Islet precursor cell (in vitro differentiated cells): ENCODE measurements around the gene LCP2.
"Not testable (repeated sequence)": the region's sequence is repeated elsewhere in the genome, so short reads cannot be mapped to it uniquely, and the experiment has no call there.

Source experiments
- DNase-seq: peaks from one replicate; pipeline ENCODE4 v3.0.0-alpha.2; 2018

The LCP2 gene

DNA sequence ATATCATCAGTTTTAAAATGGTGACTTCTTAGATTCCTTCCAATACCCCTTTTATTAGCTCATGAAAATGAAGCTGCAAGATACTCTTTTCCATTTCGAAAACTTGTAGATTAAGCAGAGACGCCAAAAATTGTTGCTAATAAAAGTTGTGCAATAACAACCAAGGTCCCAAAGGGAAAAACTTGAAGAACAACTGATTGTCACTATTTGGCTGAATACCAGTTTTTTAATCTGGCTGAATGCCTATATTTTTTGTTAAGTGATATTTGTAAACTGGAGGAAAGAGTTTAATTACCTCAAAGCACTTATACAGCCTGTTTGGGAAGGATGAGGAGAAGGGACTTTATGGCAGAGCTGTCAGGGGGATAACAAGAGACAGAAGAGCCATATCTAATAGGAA lies 50.2 kb downstream of the LCP2 start:
- DNase-seq: no peak

DNA sequence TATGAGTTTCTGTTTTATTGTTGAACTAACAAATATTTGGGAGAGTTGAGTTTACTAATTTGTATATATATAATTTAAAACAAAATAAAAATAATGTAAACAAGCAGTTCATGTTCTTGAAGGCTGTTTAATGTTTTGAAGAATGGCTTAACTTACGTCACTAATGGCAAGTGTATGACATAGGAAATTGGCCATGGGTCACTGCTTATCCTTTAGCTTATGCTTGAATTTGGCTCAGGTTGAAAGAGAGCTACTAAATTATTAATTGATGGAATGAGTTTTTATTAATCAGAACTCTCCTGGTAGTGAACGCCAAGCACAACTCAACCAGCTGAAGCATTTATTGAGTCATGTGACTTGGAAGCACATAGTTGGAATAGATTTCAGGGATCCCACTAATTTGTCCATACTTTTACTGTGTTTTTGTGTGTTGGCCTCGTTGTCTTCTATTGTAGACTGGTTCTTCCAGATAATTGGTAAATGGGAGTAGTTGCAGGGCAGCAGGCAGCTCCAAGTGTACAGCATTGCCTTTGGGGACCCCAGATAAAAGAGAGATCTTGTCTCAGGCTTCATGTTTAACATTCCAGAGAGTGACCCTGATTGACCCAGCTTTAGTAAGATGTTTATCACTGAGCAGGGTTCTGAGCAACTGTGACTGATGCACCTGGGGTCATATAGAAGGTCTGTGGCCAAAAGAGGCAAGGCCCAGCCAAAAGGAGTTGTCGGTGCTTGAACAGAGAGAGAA lies 51.3 kb downstream of the LCP2 start:
- DNase-seq: peak; percentile 77

DNA sequence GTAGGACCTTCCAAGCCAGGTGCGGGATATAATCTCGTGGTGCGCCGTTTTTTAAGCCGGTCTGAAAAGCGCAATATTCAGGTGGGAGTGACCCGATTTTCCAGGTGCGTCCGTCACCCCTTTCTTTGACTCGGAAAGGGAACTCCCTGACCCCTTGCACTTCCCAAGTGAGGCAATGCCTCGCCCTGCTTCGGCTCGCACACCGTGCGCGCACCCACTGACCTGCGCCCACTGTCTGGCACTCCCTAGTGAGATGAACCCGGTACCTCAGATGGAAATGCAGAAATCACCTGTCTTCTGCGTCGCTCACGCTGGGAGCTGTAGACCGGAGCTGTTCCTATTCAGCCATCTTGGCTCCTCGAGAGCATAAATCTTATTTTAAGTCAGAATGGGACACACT lies 52.1 kb downstream of the LCP2 start:
- not testable (repeated sequence) for DNase-seq

DNA sequence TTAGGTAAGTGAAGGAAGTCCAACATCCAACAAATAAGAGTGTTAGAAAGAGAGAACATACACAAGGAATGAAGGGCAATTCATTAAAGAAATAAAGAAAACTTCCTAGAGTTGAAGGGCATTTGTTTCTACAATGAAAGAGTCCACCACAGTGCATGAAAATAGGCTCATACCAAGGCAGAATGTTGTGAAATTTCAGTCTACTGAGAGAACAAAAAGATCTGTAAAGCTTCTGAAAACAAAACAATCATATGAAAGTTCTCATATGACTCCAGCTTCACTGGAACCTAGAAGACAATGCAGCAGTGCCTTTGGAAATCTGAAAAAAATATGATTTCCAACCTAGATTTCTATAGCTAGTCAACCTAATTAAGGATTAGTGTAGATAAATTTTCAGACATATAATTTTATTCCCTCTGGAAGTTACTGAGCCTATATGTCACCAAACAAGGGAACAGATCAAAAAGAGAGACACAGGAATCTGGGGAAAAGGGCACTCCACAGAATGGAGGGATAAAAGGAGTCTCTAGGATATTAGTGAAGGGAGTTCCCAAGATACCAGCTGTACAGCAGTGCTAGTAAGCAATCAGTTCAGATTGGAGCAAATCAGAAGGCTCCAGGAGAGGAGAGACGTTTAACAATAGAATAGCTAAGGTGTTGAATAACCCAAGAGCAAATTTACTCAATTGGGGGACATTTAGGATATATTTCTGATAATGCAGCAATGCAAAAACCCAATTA lies 59.0 kb downstream of the LCP2 start:
- DNase-seq: no peak

DNA sequence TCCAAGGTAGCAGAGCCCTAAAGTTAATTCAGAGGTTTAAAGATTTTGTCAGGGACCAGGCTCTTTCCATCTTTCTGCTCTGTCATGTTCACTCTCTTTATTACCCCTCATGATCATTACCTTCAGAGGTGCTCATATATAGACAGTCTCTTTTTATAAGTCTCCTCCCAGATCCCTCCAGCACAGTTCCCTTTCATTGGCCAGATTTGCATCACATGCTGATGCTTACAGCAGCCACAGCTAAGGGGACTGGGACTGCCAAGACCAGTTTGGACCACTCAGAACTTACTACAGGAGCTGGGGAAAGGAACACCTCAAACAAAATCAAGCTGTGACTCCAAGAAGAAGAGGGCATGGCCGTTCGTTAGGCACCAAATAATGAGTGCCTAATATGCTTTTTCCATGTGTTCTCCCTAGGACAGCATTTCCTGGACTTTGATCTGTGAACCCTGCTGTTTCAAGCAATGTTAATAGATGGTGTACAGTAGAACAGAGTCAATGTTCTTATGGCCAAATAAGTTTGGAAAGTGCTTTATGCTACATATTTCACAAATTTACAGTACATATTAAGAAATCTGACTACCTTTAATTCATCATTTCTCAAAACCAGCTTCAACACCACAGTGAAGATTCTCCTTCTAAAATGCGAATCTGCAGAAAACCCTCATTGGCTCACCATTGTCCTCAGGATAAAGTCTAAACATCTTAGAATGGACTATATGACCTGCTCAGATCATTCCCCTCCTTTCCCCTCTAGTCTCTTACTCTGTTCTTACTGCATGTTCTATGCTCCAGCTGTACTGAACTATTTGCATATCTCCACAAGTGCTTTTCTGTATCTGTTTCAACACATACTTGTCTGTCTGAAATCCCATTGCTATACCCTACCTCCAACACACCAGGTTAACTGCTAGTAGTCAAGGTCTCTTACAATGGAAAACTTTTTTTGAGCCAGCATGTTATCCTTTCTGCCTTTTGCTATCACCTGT lies 61.4 kb downstream of the LCP2 start:
- DNase-seq: no peak

DNA sequence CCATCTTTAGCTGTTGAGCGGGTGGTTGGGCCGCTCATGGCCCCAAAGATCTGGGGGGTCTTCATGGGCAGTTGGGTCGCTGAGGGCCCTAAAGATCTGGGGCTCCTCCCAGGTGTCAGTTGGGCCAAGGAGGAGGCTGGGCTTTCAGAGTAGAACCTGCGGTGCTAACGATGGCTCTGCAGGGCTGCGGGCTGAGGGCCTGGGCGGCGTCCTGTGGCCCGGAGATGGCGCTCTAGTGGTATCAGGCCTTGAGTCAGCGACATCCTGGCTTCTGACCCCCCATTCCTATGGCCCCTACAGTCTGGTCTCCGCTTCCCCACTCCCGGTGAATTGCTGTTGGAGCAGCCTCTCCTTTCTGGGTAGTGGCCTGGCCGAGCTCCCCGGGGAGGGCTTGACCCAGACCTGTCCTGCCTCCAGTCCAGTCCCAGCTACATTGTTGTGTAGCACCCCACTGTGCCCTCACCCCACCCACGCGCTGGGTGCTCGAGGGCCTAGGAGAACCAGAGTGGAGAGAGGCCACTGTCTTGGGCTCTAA lies 64.2 kb downstream of the LCP2 start:
- no peak for DNase-seq

DNA sequence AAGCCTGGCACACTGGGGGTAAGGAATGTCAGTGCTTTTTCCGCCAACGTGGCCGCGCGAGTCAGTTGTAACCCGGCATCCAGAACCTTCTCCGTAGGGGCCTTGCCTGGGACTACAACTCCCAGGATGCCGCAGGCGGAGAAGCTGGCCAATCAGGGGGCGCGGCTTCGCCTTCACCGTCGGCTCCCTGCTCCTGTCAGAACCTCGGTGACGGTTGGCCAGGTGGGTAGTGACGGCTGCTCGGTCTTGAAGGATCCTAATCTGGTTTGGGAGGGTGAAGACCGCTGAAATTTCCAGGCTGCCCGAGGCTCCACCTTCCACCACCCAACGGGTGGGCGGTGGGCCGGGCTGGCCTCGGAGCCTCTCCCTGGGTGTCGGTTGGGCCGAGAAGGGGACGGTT lies 64.8 kb downstream of the LCP2 start, which contains the start of gene C5orf58:
Gene C5orf58, plus strand, starts transcription at position 200 of the 400 bp plus-strand sequence. CDS start 1,992 bp downstream, outside the sequence.
- DNase-seq: no peak

DNA sequence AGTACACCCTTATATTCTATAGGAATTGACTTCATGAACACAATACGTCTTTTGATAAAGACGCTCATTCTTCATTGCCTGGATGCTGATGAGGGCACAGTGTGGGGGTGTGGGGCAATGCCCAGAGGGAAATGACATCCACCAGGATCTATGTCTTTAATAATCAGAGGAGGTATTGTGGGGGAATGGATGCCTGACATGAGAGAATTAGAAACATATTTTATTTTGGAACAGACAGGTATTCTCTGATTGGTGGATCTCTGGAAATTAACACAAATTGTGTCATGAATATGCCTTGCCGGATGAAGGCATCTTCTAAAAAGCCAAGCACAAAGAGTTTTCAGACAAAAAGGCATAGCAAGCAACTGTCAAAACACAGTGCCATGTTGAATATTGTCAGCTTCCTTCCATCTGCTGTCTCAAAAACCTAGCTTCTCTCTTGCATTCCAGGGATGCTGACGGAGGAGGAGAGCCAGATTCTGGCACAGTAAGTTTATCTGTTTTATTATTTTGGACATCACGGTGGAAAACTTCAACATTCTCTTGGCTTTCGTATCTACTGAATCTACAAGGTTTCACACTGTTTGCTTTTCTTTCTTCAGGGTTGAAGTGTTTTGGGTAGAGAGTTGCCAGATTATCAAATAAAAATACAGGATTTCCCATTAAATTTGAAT lies 68.7 kb downstream of the LCP2 start:
- no peak for DNase-seq

DNA sequence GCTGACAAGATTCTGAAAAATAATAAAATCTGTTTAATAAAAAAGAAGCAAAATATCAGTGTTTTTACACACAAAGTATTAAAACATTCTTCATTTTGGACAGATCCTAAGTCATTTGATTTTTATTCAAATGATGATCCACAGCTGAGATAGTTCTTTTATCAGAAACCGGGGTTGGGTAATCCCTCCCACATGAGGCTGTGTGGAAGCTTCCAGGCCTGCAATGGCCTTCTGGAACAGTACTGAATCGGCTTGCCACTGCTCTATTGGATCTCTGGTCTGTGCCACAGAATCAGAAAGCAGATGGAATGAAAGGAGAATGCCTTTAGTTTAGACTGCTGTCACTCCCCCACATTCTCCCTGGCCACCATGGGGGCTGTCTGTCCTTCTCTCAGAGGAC lies 70.9 kb downstream of the LCP2 start:
- DNase-seq: no peak

DNA sequence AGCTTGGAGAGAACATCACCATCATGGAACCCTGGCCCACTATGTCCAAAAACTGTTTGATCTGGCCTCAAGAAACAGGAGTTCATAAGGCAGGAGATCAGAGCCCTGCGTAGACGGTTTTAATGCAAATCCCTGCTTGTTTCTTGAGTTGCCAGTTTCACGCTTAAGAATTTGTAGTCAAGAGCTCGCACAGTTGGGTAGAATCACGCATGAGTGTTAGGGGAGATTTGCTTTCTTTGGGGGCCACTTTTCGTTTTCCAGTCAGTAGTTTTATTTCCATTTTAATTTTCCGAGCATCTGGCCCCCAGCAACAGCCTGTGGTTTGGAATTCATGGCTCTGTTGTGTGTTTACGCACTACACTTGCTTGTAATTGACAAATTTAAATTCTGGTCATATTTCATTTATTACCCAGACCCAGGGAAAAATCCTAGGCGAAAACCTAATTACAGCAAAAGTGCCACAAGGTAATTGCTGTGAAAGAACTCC lies 71.4 kb downstream of the LCP2 start:
- DNase-seq: no peak

DNA sequence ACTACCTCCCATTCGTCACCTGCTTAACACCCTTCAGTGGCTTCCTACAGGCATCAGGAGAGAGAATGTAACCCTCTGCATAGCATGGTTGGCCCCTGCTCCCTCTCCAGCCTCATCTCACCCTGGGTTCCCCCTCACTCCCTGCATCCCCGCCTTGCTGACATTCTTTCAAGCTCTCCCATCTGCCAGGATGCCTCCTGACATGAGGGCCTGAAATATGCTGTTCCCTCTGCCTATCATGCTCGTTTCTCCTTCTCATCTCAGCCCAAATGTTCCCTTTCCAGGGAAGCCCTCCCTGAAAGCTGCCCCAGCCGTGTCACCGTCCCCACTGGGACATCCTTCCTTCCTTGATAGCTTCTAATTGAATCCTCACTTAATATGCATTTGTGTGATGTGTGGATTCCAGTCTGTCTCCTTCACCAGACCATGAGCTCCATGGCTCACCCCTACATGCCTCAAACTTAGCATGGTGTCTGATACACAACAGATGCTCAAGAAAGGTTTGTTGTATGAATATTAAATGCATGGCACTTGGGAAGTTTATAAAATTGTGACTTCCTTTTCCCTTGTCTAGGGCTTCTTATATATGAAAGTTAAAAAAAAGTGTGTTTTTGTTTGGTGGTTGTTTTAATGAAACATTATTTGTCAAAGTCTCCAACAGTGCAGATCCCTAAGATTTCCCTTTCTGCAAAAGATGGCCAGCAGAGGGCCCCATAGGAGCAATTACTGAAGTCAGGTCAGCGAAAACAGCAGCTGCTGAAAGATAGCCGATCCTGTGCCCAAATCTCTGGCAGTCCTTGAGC lies 72.0 kb downstream of the LCP2 start:
- peak; percentile 81 for DNase-seq

DNA sequence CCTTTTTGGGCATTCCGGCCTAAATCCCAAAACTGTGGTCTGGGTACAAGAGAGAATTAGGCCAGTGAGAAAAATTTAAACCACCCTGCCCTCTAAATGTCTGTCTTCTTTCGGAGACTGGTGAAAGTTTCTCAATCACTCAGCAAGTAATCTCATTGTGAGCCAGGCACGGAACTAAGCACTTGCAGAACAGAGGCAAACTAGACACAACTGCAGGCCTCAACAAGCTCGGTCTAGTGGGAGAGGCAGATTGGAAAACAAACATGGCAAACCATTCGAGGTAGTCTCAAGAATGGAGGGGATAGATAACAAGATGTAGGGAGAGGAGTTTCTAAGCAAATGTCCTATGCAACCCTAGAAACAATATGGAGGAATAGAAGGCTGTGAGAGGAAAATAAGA lies 73.7 kb downstream of the LCP2 start:
- DNase-seq: no peak

DNA sequence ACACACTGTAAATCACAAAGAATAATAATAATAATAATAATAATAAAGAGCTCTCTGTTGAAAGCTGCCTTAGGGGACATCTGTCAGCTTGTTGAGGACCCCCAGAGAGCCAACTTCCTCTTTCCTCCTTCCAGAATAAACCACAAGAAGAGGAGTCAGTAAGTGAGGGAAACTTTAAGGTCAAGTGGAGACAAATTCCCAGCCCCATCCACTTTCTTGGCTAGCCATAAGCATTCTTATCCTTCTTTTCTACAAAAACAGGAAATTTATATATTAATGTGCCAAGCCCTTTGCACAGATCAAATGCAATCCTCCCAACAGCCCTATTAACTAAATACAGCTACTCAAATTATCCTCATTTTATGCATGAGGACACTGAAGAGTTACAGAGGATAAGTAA lies 74.2 kb downstream of the LCP2 start:
- DNase-seq: no peak

DNA sequence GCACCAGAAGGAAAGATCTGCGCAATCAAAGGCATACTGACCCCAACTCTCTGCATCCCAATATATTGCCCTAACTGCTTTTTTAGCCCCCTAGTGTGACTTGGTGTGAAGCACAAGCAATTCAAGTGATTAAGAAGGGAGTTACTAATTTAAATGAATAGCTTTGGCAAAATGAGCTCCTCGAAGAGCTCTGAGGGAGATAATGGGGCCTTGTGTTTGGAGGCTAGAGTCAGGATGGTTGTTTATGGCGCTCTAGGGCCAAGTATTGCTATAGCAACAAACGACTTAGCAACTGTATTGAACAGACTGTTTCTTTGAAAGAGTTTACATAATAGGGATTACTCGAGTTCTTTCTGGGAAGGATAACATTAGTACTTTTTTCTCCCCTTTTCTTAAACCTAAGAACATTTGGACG lies 76.2 kb downstream of the LCP2 start:
- DNase-seq: no peak

DNA sequence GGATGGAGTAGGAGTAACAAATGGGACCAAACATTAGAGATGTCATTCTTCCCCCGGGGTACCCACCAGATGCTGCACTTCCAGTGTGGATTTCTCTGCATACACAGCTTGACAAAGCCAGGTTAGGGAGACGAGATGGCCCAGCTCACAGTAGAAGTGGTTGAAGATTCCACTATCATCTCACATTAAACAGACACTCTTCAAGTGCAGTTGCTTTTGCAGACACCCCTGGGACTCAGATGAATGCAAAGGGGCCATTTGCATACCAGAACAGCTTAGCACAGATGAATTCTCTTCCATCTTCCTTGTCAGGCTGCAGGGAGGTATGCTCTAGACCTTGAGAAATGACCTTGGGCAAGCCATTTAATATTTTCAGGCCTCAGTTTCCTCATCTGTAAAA lies 77.4 kb downstream of the LCP2 start:
- DNase-seq: no peak

DNA sequence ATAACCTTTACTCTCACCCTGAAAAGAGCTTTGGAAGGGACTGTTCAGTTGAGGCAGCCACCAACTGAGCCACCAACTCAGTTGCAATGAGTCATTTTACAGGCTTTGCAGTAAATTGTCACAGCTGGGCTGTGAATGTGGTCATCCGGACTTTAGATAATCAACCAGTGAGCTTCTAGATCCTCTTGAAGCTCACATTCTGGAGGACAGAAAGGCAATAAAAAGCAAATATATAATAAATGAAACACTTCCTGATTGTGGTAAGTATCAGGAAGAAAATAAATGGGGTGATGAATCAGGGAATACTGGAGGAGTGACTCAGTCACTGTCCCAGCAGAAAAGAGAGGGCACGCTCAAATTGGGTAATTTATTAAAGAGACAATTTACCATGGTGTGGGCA lies 78.0 kb downstream of the LCP2 start:
- DNase-seq: no peak

DNA sequence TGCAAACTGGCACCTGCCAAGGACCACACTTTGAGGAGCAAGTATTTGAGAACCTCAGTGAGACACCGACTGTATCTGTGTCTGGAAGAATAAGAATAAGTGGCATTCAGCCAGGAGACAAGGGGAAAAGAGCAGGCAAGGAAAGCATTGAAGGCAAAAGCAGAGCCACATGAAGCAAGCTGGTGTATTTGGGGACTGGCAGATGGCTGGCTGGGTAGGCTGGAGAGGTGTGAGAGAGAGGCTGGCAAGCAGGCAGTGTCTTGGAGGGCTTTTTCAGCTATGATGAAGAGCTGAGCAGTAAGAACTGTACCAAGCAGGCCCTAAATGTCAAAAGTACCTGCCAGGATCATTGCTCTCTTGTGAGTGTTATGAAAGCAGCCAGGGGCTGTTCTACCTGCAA lies 78.9 kb downstream of the LCP2 start:
- DNase-seq: no peak

DNA sequence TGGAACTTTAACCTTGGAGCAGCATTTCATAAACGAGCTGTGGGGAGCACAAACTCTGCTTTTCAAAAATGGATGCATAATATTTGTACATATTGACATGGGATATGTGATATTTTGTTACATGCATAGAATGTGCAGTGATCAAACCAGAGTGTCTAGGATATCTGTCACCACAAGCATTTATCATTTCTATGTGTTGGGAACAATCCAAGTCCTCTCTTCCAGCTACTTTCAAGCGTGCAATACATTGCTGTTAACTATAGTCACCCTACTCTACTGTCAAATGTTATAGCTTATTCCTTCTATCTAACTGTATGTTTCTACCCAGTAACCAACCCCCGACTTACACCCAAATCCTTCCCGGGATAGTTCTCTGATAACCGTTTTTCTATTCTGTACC lies 79.7 kb downstream of the LCP2 start:
- DNase-seq: no peak

DNA sequence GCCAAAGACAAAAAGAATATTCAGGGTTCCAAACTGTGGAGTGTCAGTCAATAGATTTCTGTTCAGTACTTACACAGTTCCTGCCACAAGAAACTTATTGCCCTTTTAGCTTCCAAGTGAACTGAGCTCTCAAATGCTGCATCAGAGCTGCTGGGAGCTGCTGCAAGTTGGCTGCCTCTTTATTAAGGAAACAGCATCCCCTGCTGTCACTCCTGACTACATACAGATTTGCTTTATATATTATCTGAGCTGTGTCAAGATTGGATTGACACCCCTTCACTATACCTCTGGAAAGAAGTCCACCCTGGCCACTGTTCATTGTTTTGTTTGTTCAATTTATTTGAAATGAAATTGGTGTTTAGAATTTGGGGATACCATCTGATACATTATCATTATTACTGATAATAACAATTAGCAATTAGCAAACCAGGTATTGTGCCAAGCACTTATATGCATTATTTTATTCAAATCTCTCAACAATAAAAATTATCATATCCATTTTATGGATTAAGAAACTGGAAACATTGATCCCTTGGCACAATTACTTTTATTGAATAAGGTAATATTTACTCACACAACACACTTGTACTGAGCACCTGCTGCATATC lies 81.2 kb downstream of the LCP2 start:
- DNase-seq: peak; percentile 68

DNA sequence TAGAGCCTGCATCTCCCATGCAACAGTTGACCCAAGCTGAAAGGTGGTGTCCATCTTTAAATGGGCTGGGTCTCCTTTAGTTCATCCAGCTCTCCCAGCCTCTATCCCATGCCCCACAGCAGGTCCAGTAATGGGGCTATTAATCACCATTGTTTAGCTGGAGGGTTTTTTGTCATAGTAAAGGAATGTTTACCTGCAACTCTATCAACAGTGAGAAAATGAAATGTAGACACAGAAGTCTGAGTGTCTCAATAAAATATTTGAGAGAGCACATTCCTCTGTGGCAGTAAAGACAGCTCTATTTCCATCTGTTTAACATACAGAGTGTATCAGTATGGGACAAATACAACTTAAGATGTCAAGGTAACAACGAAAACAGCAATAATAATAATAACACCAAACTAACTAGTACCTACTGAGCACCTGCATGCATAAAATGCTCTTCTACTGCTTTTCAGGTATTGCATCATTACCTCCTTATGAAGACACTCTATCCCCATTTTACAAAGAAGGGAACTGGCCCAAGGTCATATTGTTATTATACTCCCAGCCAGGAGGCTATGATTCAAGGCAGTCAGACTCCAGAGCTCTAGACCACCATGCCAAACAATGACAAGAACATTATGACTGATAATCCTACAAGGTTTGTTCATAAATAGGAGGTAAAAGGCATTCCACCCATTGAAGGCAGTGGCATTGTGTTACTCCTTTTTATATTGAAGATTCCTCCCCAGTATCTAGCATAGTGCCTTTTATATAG lies 85.8 kb downstream of the LCP2 start:
- no peak for DNase-seq
